Measurements from ENCODE around the gene ZNF423.

Gene ZNF423

DNA sequence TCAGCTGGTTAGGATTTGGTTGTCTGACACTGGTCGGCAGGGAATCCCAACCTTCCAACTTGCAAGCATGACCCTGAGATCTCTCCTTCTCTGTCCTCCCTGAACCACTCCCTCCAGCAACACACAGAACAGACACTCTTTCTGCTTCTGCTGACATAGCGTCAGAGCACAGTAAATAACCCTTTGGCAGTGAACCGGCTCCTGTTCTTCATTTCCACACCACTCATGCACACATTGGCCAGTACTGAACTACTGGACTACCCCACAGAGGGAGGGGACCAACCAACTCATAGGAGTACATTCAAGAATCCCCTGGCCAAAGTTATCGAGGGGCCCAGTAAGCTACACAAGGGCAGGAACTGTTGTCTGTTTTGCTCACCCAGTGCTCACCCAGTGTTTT, 138.2 kb downstream of the ZNF423 start:
- H3K36me3 ChIP-seq = no peaks in the 10 kb centered on the region
- H3K4me3 ChIP-seq (ENCODE audit: low read depth, low read length) = no peak overlapping the region
- no peaks in the 10 kb centered on the region for H3K27me3 ChIP-seq (ENCODE audit: insufficient read depth, low read depth, severe bottlenecking)
- no peak overlapping the region for H3K27ac ChIP-seq
- TF ChIP-seq, protein P1, sequence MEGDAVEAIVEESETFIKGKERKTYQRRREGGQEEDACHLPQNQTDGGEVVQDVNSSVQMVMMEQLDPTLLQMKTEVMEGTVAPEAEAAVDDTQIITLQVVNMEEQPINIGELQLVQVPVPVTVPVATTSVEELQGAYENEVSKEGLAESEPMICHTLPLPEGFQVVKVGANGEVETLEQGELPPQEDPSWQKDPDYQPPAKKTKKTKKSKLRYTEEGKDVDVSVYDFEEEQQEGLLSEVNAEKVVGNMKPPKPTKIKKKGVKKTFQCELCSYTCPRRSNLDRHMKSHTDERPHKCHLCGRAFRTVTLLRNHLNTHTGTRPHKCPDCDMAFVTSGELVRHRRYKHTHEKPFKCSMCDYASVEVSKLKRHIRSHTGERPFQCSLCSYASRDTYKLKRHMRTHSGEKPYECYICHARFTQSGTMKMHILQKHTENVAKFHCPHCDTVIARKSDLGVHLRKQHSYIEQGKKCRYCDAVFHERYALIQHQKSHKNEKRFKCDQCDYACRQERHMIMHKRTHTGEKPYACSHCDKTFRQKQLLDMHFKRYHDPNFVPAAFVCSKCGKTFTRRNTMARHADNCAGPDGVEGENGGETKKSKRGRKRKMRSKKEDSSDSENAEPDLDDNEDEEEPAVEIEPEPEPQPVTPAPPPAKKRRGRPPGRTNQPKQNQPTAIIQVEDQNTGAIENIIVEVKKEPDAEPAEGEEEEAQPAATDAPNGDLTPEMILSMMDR (IDR thresholded peaks at IDR 0.05; ENCODE audit: low read depth, low read length) = no peak
- DNase-seq = no peak
- no peaks in the 10 kb centered on the region for H3K9me3 ChIP-seq (ENCODE audit: severe bottlenecking)

DNA sequence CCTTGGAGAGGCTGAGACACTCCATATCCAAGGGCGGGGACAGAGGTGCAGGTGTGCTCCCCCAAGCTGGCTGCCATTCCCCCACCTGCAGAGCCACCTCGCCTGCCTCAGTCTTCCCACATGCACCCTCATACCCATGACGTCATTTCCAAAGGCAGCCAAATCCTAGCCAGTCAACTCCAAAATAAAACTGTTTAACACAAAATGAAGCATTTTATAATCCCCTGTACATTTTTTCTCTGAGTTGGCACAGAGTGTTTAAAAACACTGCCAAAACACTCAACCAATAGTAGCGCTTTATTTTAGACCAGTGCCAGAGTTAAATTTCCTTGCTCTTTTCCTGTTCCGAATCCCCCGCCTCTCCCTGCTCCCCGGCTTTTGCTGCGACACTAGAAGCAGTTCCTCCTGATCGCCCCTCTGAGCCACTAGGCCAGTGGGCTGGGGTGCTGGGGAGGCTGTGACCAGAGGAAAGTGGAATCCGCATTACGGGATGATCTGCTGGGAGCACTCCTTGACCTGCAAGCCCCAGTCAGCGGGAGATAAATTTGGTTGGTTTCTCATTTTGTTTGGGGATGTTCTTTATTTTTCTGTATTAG, 139.5 kb downstream of the ZNF423 start:
- H3K9me3 ChIP-seq (ENCODE audit: severe bottlenecking) = no peaks in the 10 kb centered on the region
- TF ChIP-seq, protein P1 (IDR thresholded peaks at IDR 0.05; ENCODE audit: low read depth, low read length) = no peak
- H3K4me3 ChIP-seq (ENCODE audit: low read depth, low read length) = no peak overlapping the region
- DNase-seq = no peak
- no peaks in the 10 kb centered on the region for H3K36me3 ChIP-seq
- no peak overlapping the region for H3K27ac ChIP-seq
- no peaks in the 10 kb centered on the region for H3K27me3 ChIP-seq (ENCODE audit: insufficient read depth, low read depth, severe bottlenecking)

DNA sequence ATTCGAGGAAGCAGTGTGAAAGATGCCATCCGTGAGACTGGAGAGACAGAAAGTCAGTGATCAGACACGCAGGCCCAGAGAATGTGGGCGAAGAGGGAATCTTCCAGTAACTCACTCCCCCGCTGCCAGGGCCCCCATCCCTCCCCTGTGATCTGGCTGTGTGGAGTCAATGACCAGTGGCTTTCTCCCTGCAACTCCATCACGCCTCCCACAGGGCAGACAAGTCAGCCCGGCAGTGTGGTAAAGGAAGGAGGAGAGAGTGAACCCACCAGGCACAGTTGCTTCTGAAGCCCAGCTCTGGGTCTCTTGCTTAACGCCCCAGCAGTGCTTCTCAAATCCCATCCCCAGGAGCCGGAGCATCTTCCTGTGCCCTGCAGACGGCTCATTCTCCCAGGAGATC, 142.1 kb downstream of the ZNF423 start:
- TF ChIP-seq, protein P1 (IDR thresholded peaks at IDR 0.05; ENCODE audit: low read depth, low read length) = no peak
- Histone ChIP-seq H3K36me3 (no peaks in the 10 kb centered on the region), H3K9me3 (ENCODE audit: severe bottlenecking) (no peaks in the 10 kb centered on the region), H3K27ac (no peak overlapping the region), H3K27me3 (ENCODE audit: insufficient read depth, low read depth, severe bottlenecking) (no peaks in the 10 kb centered on the region), H3K4me3 (ENCODE audit: low read depth, low read length) (no peak overlapping the region)
- no peak for DNase-seq

DNA sequence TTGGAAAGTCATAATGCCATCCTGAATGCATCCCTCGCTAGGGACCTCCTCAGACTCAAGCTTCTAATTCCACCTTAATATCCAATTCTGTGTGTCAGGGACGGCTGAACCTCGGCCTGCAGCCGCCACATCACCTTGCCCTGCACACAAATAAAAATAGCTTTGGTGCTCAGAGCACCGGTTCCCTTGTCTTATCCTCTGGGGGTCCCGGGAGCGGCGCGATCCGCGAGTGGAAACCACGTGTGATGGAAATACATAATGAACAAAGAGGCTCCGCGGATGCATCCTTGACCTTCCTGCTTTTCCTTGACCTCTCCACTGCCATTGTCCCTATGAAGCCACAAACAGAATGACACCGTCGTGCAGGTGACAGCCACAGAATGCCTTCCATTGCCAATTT, 143.4 kb downstream of the ZNF423 start:
- TF ChIP-seq, protein P1 (IDR thresholded peaks at IDR 0.05; ENCODE audit: low read depth, low read length) = no peak
- no peak overlapping the region for H3K27ac ChIP-seq
- H3K27me3 ChIP-seq (ENCODE audit: insufficient read depth, low read depth, severe bottlenecking) = no peaks in the 10 kb centered on the region
- no peaks in the 10 kb centered on the region for H3K36me3 ChIP-seq
- H3K4me3 ChIP-seq (ENCODE audit: low read depth, low read length) = no peak overlapping the region
- no peaks in the 10 kb centered on the region for H3K9me3 ChIP-seq (ENCODE audit: severe bottlenecking)
- DNase-seq = no peak

DNA sequence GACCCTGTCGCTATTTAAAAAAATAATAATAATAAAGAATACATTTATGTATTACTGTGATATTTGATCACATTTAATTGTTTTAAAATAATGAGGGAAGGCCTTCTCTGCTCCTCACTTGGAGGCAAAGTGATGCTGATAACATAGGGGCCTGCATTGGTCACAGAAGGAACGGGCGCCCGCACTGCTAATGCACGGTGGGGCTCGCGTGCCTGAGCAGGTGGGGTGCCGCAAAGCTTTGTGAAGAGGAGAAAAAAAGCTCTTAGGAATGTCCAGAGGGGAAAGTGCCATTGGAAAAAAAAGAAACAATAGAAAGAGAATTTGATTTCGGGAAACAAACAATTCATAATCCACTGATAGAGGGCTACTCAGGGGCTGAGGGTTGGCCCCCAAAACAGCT, 143.8 kb downstream of the ZNF423 start:
- H3K27ac ChIP-seq = no peak overlapping the region
- no peak for DNase-seq
- TF ChIP-seq, protein P1 (IDR thresholded peaks at IDR 0.05; ENCODE audit: low read depth, low read length) = no peak
- no peaks in the 10 kb centered on the region for H3K27me3 ChIP-seq (ENCODE audit: insufficient read depth, low read depth, severe bottlenecking)
- no peaks in the 10 kb centered on the region for H3K36me3 ChIP-seq
- H3K4me3 ChIP-seq (ENCODE audit: low read depth, low read length) = no peak overlapping the region
- no peaks in the 10 kb centered on the region for H3K9me3 ChIP-seq (ENCODE audit: severe bottlenecking)

DNA sequence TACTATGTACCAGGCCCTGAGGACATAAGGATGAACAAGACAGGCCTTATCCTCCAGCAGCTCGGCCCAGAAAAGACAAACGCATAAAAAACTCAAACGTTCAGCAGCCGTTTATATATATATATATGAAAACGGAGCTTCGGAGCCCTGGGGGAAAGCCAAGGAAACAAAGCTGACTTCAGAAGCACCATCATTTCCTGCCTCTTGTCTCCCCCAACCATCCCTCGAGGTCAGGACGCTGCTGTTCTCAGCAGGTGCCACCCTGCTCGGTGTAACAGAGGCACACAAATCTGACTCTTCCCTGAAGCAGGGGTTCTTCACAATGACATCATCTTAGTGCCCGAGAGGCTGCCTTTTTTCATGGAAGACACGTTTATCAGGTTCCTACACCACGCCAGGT, 146.9 kb downstream of the ZNF423 start:
- no peak for DNase-seq
- Histone ChIP-seq H3K9me3 (ENCODE audit: severe bottlenecking) (no peaks in the 10 kb centered on the region), H3K36me3 (no peaks in the 10 kb centered on the region), H3K4me3 (ENCODE audit: low read depth, low read length) (no peak overlapping the region), H3K27me3 (ENCODE audit: insufficient read depth, low read depth, severe bottlenecking) (no peaks in the 10 kb centered on the region), H3K27ac (no peak overlapping the region)
- TF ChIP-seq, protein P1 (IDR thresholded peaks at IDR 0.05; ENCODE audit: low read depth, low read length) = no peak
